BE2C (cell line): ENCODE measurements around the gene PLCD1.
"Not testable (repeated sequence)": the region's sequence is repeated elsewhere in the genome, so short reads cannot be mapped to it uniquely, and the experiment has no call there.

Experiments
- DNase-seq: peaks from one replicate; pipeline ENCODE4 v3.0.0-alpha.2; 2020
- H3K27me3 ChIP-seq: fragments of 250-450 bp; sonication (Bioruptor Pico); 2 replicates; pipeline ENCODE4 v1.5.1; 2020; ENCODE audit warnings: mild to moderate bottlenecking
- H3K36me3 ChIP-seq: fragments of 250-450 bp; sonication (Bioruptor Pico); 2 replicates; pipeline ENCODE4 v1.5.1; 2020; ENCODE audit warnings: mild to moderate bottlenecking
- H3K4me1 ChIP-seq: fragments of 250-450 bp; sonication (Bioruptor Pico); 2 replicates; pipeline ENCODE4 v1.5.1; 2020
- H3K4me3 ChIP-seq: 2 replicates; pipeline ENCODE4 v1.5.1; 2011; ENCODE audit warnings: low read depth, low read length
- H3K9me3 ChIP-seq: fragments of 250-450 bp; sonication (Bioruptor Pico); 2 replicates; pipeline ENCODE4 v1.5.1; 2020
- TF ChIP-seq, protein P1 (sequence below): IDR thresholded peaks from 2 replicates; pipeline ENCODE4 v1.5.1; 2012; ENCODE audit warnings: mild to moderate bottlenecking, low read depth, low read length

The PLCD1 gene

DNA sequence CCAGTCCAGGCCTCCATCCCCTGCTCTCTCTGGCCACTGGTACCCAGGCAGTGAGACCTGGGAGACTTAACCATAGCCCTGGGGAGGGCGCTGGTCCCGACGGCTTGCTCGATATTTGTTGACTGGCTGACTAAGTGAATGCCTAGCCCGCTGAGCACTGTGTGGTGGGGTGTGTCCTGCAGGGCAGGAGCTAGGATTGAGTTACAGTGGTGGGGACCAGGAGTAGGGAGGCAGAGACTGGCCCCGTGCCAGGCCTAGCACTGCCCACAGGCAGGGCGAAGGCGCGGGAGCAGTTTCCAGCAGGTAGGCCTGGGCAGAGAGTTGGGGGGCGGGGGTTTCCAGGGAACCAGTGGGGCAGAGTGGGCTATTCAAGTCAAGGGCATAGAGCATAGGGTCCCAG lies 38.9 kb downstream of the PLCD1 start, which contains the start of gene VILL:
VILL (plus strand) TSS at position 260 of the 400 bp plus-strand sequence. CDS start 2,887 bp downstream, outside the sequence.
- no peak for DNase-seq
- TF ChIP-seq, protein P1, sequence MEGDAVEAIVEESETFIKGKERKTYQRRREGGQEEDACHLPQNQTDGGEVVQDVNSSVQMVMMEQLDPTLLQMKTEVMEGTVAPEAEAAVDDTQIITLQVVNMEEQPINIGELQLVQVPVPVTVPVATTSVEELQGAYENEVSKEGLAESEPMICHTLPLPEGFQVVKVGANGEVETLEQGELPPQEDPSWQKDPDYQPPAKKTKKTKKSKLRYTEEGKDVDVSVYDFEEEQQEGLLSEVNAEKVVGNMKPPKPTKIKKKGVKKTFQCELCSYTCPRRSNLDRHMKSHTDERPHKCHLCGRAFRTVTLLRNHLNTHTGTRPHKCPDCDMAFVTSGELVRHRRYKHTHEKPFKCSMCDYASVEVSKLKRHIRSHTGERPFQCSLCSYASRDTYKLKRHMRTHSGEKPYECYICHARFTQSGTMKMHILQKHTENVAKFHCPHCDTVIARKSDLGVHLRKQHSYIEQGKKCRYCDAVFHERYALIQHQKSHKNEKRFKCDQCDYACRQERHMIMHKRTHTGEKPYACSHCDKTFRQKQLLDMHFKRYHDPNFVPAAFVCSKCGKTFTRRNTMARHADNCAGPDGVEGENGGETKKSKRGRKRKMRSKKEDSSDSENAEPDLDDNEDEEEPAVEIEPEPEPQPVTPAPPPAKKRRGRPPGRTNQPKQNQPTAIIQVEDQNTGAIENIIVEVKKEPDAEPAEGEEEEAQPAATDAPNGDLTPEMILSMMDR = no peak
- no peaks in the 10 kb centered on the region for H3K36me3 ChIP-seq
- H3K4me3 ChIP-seq = no peak within 1 kb of the TSS
- H3K4me1 ChIP-seq = no peaks in the 10 kb centered on the region
- no peaks in the 10 kb centered on the region for H3K27me3 ChIP-seq
- no peaks in the 10 kb centered on the region for H3K9me3 ChIP-seq

DNA sequence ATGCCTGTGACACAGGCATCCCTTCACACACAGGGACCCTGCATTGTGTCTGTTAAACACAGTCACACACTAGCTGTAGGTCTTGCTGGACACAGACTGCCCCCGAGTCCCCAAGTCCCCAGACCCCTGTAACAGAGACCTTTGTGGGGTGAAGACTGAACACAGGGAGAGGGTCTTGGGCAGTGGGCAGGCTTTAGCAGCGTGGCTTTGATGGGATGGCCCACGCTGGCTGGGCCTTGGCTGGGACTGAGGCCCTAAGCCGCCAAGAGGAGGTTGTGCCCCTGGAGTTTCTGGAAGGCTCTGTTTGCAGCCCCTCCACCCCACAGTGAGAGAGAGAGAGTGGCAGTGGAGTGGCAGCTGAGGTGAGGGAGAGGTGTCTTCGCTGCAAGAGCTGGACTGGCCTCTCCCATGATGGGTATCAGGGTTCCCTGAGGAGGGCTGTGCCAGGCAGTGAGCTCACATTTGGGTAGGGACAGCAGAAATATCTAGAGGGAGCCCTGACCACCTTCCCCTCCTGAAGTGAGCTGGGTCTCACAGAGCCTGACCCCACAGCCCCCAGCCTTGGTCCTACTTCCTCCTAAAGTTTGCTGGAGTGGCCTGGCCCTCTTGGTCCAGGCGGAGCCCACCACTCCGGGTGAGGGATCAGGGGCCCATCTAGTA lies 39.5 kb downstream of the PLCD1 start:
- Histone ChIP-seq H3K4me3 (no peak overlapping the region), H3K9me3 (no peaks in the 10 kb centered on the region), H3K27me3 (no peaks in the 10 kb centered on the region), H3K36me3 (no peaks in the 10 kb centered on the region), H3K4me1 (no peaks in the 10 kb centered on the region)
- no peak for DNase-seq
- TF ChIP-seq, protein P1 = no peak

DNA sequence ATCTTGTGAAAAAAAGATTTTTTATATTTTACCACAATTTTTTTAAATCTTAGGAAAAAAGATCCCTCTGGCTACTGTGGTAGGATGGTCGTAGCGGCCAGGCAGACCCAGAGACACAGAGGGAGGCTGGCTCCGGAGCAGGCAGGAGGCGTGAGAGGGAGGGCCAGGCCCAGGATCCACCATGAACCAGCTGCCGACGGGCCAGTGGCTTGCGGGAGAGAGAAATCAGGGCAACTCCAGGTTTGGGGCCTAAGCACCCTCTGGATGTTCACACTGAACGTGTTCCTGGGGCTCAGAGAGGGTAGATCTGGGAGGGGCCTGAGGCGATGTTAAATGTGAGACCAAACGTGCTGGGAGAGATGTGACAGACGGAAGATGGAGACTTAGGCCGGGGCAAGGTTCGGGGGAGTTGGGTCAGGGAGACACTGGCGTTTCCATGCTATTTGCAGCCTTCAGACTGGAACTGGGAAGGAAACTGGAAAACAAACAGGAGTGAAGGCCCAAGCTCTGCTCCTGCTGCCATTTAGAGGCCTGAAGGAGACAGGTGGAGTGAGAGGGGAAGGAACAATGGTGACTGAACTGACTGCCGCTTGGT lies 40.4 kb downstream of the PLCD1 start:
- Histone ChIP-seq H3K36me3 (no peaks in the 10 kb centered on the region), H3K4me3 (no peak overlapping the region), H3K4me1 (no peaks in the 10 kb centered on the region), H3K27me3 (no peaks in the 10 kb centered on the region), H3K9me3 (no peaks in the 10 kb centered on the region)
- no peak for DNase-seq
- TF ChIP-seq, protein P1 = no peak

DNA sequence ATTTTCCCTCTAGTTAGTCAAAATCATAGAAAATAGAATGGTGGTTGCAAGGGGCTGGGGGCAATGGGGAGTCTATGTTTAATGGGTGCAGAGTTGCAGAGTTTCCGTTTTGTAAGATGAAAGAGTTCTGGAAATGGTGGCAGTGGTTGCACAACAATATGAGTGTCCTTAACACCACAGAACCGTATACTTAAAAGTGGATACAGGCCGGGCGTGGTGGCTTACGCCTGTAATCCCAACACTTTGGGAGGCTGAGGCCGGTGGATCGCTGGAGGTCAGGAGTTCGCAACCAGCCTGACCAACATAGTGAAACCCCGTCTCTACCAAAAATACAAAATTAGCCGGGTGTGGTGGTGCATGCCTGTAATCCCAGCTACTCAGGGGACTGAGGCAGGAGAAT lies 41.1 kb downstream of the PLCD1 start:
- not testable (repeated sequence) for H3K4me1 ChIP-seq, H3K9me3 ChIP-seq, H3K4me3 ChIP-seq, H3K36me3 ChIP-seq, H3K27me3 ChIP-seq, DNase-seq

DNA sequence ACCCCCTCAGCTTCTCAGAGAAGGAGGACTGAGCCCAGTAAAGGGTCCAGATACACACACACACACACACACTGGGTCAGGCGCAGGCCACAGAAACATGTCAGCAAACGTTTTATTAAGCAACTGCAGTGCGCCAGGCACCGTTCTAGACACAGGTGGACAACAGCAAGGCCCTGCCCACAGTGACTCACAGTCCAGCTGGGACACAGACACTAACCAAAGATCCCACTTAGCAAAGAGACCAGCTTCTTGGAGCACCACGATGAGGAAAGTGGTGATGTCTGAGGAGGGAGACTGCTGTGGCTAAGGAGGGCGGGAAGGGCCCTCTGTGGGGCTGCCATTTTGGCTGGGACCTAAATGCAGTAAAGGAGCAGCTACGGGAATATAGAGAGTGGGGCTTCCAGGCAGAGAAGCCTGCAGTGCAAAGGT lies 41.7 kb downstream of the PLCD1 start:
- Histone ChIP-seq H3K9me3 (no peaks in the 10 kb centered on the region), H3K27me3 (no peaks in the 10 kb centered on the region), H3K4me3 (no peak overlapping the region), H3K4me1 (no peaks in the 10 kb centered on the region), H3K36me3 (no peaks in the 10 kb centered on the region)
- DNase-seq = no peak
- TF ChIP-seq, protein P1 = no peak

DNA sequence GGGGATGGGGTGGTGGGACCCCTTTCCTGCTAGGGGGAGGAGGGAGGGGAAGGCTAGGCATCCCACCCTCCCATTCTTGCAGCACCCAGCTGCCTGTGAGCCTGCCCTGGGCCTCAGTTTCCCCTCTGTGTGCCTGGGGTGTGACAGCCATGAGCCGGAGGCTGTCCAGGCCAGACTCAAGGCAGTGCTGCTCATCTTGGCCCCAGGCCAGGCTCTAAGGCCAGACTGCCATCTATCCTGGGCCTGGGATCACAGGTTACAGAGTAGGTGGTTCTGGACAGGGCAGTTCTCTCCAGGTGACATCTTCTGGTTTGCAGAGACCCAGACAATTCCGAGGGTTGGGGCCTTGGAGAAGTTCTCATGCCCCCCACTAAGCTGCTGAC lies 42.1 kb downstream of the PLCD1 start:
- Histone ChIP-seq H3K4me3 (no peak overlapping the region), H3K9me3 (no peaks in the 10 kb centered on the region), H3K27me3 (no peaks in the 10 kb centered on the region), H3K4me1 (no peaks in the 10 kb centered on the region), H3K36me3 (no peaks in the 10 kb centered on the region)
- DNase-seq = no peak
- TF ChIP-seq, protein P1 = no peak
